T-helper 1 cell treated with Interleukin-12 subunit alpha and Interleukin-12 subunit beta and Interleukin-4 antibody, amounts not matched to agents 30 ng/mL and 1 ng/mL, for 36 hours (primary cell): Measurements from ENCODE around the gene TMOD3. TPM values are rescaled to one million over a fixed set of nuclear protein-coding genes. Genes with fewer than 3 reads are reported as not detected.
"Not testable (repeated sequence)": the region's sequence is repeated elsewhere in the genome, so short reads cannot be mapped to it uniquely, and the experiment has no call there.

Experiments used
- intact Hi-C: fragments of 100-400 bp; cut with micrococcal nuclease; formaldehyde crosslinking; loops from one replicate; pipeline ENCODE4 v1.15.1; 2024
- total RNA-seq: library from RNA; stranded (reverse); gene quantifications from 2 replicates; pipeline ENCODE4 v1.2.3, GENCODE V29; 2022

Gene TMOD3
- total RNA-seq: 63.9 and 72.1 TPM in 2 replicates

DNA sequence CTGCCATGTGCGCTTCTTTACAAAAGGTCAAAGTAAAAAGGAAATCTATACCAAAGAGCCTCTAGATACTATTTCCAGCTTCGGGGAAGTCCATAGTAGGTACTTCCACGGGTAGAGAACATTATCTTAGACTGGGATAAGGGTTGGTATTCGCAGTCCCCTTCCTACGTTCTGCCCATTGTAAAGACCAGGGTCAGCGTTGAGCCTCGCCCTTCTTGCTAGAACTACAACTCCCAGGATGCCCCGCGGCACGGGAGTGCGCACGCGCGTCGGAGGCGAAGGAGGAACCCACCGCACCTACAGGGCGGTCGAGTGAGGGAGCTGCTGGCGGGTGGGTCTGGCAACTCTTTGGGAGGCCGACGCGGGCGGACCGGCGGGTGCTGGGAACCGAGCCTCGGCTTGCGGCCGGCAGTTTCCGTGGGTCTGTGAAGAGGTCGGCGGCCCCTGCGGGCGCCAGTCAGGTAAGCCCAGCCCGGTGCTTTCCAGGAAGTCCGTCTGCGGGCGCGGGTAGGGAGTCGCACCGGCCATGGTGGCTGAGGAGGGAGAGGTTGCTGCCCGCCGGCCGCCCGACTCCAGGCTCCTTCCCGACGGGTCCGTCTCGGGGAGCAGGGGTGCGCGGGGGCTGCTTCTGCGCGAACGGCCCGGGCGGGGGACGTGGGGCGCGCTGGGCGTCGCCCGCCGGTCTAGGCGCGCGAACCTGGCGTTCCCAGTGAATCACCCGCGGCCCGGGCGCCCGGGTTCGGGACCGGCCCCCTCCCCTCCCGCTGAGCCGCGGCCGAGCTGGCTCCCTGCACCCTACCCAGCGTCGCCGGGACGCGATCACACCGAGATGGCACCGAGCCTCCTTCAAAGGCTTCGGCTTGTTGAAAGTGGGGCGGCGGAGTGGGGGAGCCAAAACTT, at the start of gene TMOD3:
TSS of gene TMOD3 (plus strand) at position 278 of the 900 bp plus-strand sequence. CDS start 33,232 bp downstream, outside the sequence.
- intact Hi-C loops: loop anchor here (1.0 to 10.0 kb wide), 10 partner anchors 9 to 850 kb away; partner anchors contain the start of genes ATOSA, LEO1 and TMOD2

GRCh38 chr15:51780636-51781035, 48.8 kb upstream of the TMOD3 start:
- intact Hi-C loops: no loop called here

GRCh38 chr15:51781506-51781905, 47.9 kb upstream of the TMOD3 start:
- intact Hi-C loops: no loop called here

DNA sequence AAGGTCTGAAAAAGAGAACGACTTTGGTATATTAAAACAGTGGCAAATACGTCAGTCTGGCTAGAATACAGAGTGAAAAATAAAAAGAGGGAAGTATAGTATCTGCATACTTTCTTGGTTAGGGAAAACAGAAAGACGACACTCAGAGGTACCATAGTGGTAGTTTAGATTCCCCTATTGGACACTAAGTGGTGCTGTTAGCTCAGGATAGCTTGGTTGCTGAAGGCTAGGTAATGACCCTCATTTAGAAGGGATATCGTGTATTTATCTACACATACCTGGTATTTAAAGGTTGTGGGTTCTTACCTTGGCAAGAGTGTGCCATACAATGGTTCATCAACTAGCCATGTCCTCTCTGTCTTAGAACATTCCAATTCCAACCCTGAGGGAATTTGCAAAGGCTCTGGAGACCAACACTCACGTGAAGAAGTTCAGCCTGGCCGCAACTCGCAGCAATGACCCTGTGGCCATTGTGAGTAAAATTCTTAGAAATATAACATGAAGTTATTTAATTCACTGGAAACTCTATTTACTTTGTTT, 47.0 kb upstream of the TMOD3 start:
- intact Hi-C loops: loop anchor here (1.0 kb wide), 1 partner anchor 358 kb away; no protein-coding TSS in a partner anchor

- intact Hi-C loops: no loop called here
Observed at GRCh38 chr15:51783967-51784366, 45.5 kb upstream of the TMOD3 start.

- intact Hi-C loops: not testable (repeated sequence)
Observed at GRCh38 chr15:51787130-51787529, 42.3 kb upstream of the TMOD3 start.

GRCh38 chr15:51792474-51792873, 37.0 kb upstream of the TMOD3 start:
- intact Hi-C loops: not testable (repeated sequence)

DNA sequence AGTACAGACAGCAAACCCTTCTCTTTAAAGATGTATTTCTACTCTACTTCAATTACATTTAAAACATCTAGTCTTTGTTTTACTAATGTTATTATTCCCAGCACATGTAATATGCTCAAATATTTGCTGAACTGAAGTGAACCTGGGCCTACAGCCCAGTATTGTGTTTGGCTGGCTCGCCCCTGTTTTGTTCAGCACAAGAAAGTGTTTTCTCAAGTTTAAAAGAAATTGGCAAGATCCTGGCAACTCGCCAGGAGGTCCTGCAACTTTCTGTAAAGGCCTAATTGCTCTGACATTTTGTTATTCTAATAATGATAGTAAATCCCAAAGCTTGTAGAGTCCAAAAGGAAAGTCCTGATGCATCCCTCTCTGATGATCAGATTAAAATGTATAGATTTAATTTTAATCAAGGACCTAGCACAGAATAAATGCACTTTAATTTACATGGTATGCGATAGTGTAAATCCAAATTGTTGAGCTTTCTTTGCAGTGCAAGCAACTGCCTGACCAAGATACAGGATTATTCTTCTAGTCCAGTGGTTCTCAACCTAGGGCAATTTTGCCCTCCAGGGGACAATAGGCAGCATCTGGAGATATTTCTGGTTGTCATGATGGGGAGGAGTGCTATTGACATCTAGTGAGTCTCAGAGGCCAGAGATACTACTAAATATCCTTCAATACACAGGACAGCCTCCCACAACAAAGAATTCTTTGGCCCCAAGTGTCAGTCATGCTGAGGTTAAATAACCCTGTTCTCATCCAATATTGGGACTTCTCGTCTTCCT, 35.7 kb upstream of the TMOD3 start:
- intact Hi-C loops: no loop called here

GRCh38 chr15:51796847-51797401, 32.5 kb upstream of the TMOD3 start:
- intact Hi-C loops: no loop called here

- intact Hi-C loops: no loop called here
Observed at GRCh38 chr15:51798281-51798680, 31.2 kb upstream of the TMOD3 start.

GRCh38 chr15:51799282-51800252, 29.9 kb upstream of the TMOD3 start:
- intact Hi-C loops: no loop called here

DNA sequence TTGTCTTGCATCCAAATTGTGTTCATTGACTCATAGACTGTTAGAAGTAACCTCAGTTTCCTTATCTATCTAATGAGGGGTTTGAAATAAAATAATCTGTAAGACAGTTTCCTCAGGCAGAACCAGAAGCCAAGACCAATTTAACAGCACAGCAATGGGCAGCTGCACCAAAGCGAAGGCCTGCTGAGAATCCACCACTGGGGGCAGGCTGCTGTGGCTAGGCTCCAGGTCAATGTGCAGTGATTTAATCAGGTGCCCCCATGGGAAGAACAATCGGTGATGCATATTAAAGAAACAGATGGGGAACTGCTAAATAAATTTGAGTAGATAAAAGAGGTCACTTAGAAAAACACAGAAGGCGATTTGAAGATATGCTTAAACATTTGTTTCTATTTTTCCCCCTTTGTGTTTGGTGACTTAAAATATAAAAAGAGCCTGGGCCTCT, 28.0 kb upstream of the TMOD3 start:
- intact Hi-C loops: no loop called here

- intact Hi-C loops: no loop called here
Observed at GRCh38 chr15:51802593-51802992, 26.9 kb upstream of the TMOD3 start.

- intact Hi-C loops: no loop called here
Observed at GRCh38 chr15:51803965-51804364, 25.5 kb upstream of the TMOD3 start.

- intact Hi-C loops: no loop called here
Observed at GRCh38 chr15:51806123-51806522, 23.3 kb upstream of the TMOD3 start.

DNA sequence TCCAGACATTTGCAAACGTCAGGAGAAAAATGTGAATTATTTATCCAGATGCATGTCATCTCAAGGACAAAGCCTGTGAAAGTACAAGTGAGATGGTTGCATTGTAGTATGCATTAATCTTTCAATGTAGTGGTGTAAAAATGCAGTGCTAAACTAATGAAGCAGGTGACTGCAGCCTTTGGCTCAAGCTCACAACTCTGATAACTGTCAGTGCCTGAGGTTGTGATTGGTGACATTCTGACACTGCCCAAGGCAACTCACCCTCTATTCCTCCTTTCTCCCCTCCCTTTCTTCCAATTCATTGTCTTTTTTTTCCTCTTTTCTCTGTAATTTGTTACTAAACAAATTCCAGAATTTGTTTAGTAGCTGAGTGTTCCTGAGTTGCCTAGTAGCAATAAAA, 20.0 kb upstream of the TMOD3 start:
- intact Hi-C loops: no loop called here

GRCh38 chr15:51812598-51812997, 16.9 kb upstream of the TMOD3 start:
- intact Hi-C loops: no loop called here

DNA sequence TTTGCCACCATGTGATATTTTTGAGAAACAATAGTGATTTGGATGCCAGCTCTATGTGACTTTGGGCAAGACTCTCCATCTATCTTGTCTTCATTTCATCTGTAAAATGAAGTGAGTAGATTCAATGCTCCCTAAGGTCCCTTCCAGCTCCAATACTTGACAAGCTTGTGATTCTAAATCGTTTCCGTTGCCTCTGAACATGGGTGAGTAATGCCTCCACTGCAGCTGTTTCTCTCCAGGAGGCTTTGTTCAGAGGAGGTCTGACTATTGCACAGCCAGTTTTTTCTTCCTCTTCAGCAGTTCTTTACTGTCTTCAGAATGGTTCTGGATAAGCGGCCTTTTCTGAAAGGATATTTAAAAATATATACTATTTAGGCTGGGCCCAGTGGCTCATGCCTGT, 14.8 kb upstream of the TMOD3 start:
- intact Hi-C loops: no loop called here

DNA sequence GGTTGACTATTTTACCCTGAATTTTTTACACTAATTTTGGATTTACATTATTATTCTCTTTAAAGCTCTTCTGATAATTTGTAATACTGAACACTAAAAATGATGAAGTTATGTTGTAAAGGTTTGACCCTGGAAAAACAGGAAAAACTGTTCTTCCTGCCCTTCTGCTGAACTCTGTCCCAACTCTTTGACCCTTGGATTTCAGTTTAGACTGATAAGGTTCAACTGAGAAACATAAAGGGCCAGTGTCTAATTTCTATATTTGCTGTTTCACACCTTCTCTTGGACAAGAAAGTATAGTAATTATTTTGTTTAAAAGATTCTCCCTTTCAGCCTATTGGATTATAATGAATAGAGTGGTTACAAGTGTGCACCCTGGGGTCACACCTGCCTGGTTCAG, 12.8 kb upstream of the TMOD3 start:
- intact Hi-C loops: no loop called here

DNA sequence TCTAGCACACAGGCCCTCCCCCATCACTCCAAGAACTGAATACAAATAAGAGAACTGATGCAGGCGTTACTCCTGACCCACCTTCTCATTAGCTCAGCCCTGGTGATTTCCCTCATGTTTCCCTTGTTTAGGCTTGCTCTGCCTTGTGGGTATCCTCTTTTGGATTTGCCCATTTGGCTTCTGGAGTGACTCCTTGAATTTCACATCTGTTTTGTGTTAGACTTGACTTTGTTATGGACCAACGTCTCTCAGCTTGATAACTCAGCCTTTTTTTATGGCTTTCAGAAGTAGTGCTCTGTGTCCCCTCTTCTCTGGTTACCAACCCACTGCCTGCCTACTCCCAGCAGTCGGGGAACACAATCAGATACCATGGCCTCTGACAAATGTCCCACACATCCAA, 11.3 kb upstream of the TMOD3 start:
- intact Hi-C loops: no loop called here
